Measurements from ENCODE around the gene CAMTA1.

DNA sequence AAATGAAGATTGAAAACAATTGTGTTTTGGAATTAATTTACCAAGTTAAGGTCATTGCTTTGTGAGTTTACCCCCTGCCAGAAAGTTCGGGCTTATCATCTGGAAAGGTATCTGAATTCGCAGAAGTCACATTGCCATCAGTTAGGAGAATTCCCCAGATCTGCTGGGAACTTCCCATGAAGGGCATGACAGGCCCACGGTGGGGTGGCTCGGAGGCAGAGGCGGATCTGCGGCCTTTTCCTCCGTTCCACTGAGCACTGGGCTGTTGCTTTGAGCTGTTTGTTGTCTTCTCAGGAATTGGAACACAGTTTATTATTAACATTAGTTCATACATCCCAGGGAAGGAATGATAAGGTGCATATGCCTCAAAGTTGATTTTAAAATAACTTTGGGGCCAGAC, 320.0 kb downstream of the CAMTA1 start:
- TF ChIP-seq, protein P1, sequence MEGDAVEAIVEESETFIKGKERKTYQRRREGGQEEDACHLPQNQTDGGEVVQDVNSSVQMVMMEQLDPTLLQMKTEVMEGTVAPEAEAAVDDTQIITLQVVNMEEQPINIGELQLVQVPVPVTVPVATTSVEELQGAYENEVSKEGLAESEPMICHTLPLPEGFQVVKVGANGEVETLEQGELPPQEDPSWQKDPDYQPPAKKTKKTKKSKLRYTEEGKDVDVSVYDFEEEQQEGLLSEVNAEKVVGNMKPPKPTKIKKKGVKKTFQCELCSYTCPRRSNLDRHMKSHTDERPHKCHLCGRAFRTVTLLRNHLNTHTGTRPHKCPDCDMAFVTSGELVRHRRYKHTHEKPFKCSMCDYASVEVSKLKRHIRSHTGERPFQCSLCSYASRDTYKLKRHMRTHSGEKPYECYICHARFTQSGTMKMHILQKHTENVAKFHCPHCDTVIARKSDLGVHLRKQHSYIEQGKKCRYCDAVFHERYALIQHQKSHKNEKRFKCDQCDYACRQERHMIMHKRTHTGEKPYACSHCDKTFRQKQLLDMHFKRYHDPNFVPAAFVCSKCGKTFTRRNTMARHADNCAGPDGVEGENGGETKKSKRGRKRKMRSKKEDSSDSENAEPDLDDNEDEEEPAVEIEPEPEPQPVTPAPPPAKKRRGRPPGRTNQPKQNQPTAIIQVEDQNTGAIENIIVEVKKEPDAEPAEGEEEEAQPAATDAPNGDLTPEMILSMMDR (IDR thresholded peaks at IDR 0.05; ENCODE audit: borderline replicate concordance, extremely low read depth, low read length, poor library complexity, severe bottlenecking) = no peak
- TF ChIP-seq EZH2 (IDR thresholded peaks at IDR 0.05; ENCODE audit: borderline replicate concordance, low read depth, low read length, severe bottlenecking) = no peak

Measured in DND-41 (cell line).